CD14-positive monocyte (primary cell): Measurements from ENCODE around the gene DNAAF5. TPM values are rescaled to one million over a fixed set of nuclear protein-coding genes. Genes with fewer than 3 reads are reported as not detected.

Experiments
- DNase-seq, 3 donors: peaks; one replicate each; pipeline ENCODE4 v3.0.0-alpha.2; 2011 to 2022
- H2AFZ ChIP-seq: 2 replicates; pipeline ENCODE4 v1.6.0; 2012; ENCODE audit warnings: mild to moderate bottlenecking, low read depth, low read length, inconsistent platforms; ENCODE audit not compliant: insufficient read depth, poor library complexity, severe bottlenecking
- H3K27ac ChIP-seq, 2 donors: 1 replicate in 1 of 2; 2 replicates in 1 of 2; pipeline ENCODE4 v1.5.1; 2012 to 2013; ENCODE audit warnings: low read length in 2 of 2, control low read depth in 1 of 2, inconsistent platforms in 1 of 2, low read depth in 1 of 2, mild to moderate bottlenecking in 1 of 2
- H3K27me3 ChIP-seq, 2 donors: one replicate each; pipeline versions ENCODE4 v1.6.0 to v1.6.1; 2011 to 2013; ENCODE audit warnings: low read length in 2 of 2; ENCODE audit not compliant: control insufficient read depth in 2 of 2, insufficient read depth in 2 of 2
- H3K36me3 ChIP-seq, 2 donors: replicated peaks in 1 of 2; 1 replicate in 1 of 2; 2 replicates in 1 of 2; pipeline versions ENCODE4 v1.5.1 to v1.6.1; 2012 to 2013; ENCODE audit warnings: low read length in 2 of 2, control low read depth in 1 of 2, inconsistent platforms in 1 of 2, mild to moderate bottlenecking in 1 of 2; ENCODE audit not compliant: insufficient read depth in 2 of 2, control insufficient read depth in 1 of 2
- H3K4me1 ChIP-seq, 2 donors: 1 replicate in 1 of 2; 2 replicates in 1 of 2; pipeline versions ENCODE4 v1.5.1 to v1.6.1; 2012 to 2013; ENCODE audit warnings: low read length in 2 of 2, control low read depth in 1 of 2, inconsistent platforms in 1 of 2, mild to moderate bottlenecking in 1 of 2, moderate library complexity in 1 of 2; ENCODE audit not compliant: insufficient read depth in 2 of 2, control insufficient read depth in 1 of 2
- H3K4me2 ChIP-seq: replicated peaks from 2 replicates; pipeline ENCODE3; 2012; ENCODE audit warnings: low read length, moderate library complexity, mild to moderate bottlenecking; ENCODE audit not compliant: poor library complexity, severe bottlenecking; ENCODE audit errors: extremely low read depth
- H3K4me3 ChIP-seq, 3 experiments: fragments of 200-600 bp in 1 of 3; sonication (generic) in 1 of 3; replicated peaks in 1 of 3; 1 replicate in 2 of 3; 2 replicates in 1 of 3; pipeline ENCODE4 v1.5.1; 2011 to 2013; ENCODE audit warnings: low read length in 3 of 3, mild to moderate bottlenecking in 3 of 3, control low read depth in 2 of 3, low read depth in 2 of 3, inconsistent platforms in 1 of 3, moderate library complexity in 1 of 3
- H3K79me2 ChIP-seq: 2 replicates; pipeline ENCODE4 v1.6.0; 2012; ENCODE audit warnings: mild to moderate bottlenecking, control low read depth, inconsistent platforms, low read length, moderate library complexity; ENCODE audit not compliant: insufficient read depth
- H3K9ac ChIP-seq: 2 replicates; pipeline ENCODE4 v1.6.0; 2017; ENCODE audit warnings: low read length, mild to moderate bottlenecking; ENCODE audit not compliant: insufficient read depth, poor library complexity, severe bottlenecking
- H3K9me3 ChIP-seq, 2 donors: replicated peaks in 1 of 2; 1 replicate in 1 of 2; 2 replicates in 1 of 2; pipeline versions ENCODE4 v1.5.1 to v1.6.1; 2012 to 2013; ENCODE audit warnings: low read length in 2 of 2, control low read depth in 1 of 2; ENCODE audit not compliant: control insufficient read depth in 1 of 2, insufficient read depth in 1 of 2
- H4K20me1 ChIP-seq: 2 replicates; pipeline ENCODE4 v1.6.0; 2012; ENCODE audit warnings: mild to moderate bottlenecking, low read length, control low read depth, moderate library complexity; ENCODE audit not compliant: insufficient read depth
- H3K27ac Mint-ChIP-seq, 7 donors: one replicate each; pipeline ENCODE4 v1.8.0; 2020; ENCODE audit warnings: mild to moderate bottlenecking in 7 of 7, mixed read lengths in 7 of 7, moderate library complexity in 6 of 7, inconsistent platforms in 2 of 7
- H3K27me3 Mint-ChIP-seq, 3 donors: one replicate each; pipeline ENCODE4 v1.8.0; 2021 to 2022; ENCODE audit warnings: low read depth in 3 of 3, mild to moderate bottlenecking in 3 of 3, mixed read lengths in 3 of 3, moderate library complexity in 3 of 3, inconsistent platforms in 1 of 3
- H3K36me3 Mint-ChIP-seq, 2 donors: one replicate each; pipeline ENCODE4 v1.8.0; 2020; ENCODE audit warnings: mixed read lengths in 2 of 2, inconsistent platforms in 1 of 2, mild to moderate bottlenecking in 1 of 2
- H3K4me1 Mint-ChIP-seq: one replicate; pipeline ENCODE4 v1.8.0; 2020; ENCODE audit warnings: mild to moderate bottlenecking, mixed read lengths
- H3K4me3 Mint-ChIP-seq, 2 donors: one replicate each; pipeline ENCODE4 v1.8.0; 2020; ENCODE audit warnings: mild to moderate bottlenecking in 2 of 2, mixed read lengths in 2 of 2, moderate library complexity in 1 of 2
- H3K9me3 Mint-ChIP-seq, 7 donors: one replicate each; pipeline ENCODE4 v1.8.0; 2020 to 2022; ENCODE audit warnings: mixed read lengths in 7 of 7, mild to moderate bottlenecking in 6 of 7, moderate library complexity in 6 of 7, inconsistent platforms in 2 of 7
- CTCF ChIP-seq: fragments of 200-600 bp; IDR thresholded peaks from one replicate; pipeline ENCODE4 v1.8.0; 2022; ENCODE audit warnings: antibody characterized with exemption, mild to moderate bottlenecking
- WGBS: methylation state at CpG from one replicate; pipeline ENCODE4 v1.1.5; 2013; ENCODE audit warnings: missing lambda C conversion rate; ENCODE audit not compliant: insufficient coverage; 5-methylcytosine and 5-hydroxymethylcytosine counted together
- intact Hi-C, 2 donors: fragments of 100-400 bp; cut with micrococcal nuclease; formaldehyde crosslinking; loops; one replicate each; pipeline versions ENCODE4 v1.15.0 to v1.15.1; 2023
- polyA plus RNA-seq, 3 donors: library from polyadenylated mRNA; depleted of rRNA in 1 of 3; unstranded in 2 of 3; stranded (reverse) in 1 of 3; fragments of 300-500 nt in 2 of 3; fragments of >200 nt in 1 of 3; fragmentation: Illumina TruSeq in 2 of 3; gene quantifications; 1 replicate in 2 of 3; 2 replicates in 1 of 3; pipeline ENCODE4 v1.2.3, GENCODE V29; 2012 to 2021

DNAAF5 gene
- polyA plus RNA-seq, 3 donors = 1.2 to 9.6 (median 2.0) TPM

GRCh38 chr7:680411-681127, 45.9 kb upstream of the DNAAF5 start:
- intact Hi-C loops = no loop called here
- H4K20me1 ChIP-seq = no peaks in the 10 kb centered on the region
- no peaks in the 10 kb centered on the region for H3K27me3 ChIP-seq
- H3K4me1 ChIP-seq = no peaks in the 10 kb centered on the region
- H3K27ac Mint-ChIP-seq = no peak overlapping the region
- no peak overlapping the region for H2AFZ ChIP-seq
- no peaks in the 10 kb centered on the region for H3K79me2 ChIP-seq
- H3K9me3 Mint-ChIP-seq = peaks cover 34 to 56% (median 51%) of the 10 kb centered on the region in 7 donors
- peaks cover 0 to 2% of the 10 kb centered on the region in 2 donors for H3K36me3 Mint-ChIP-seq
- WGBS = 96% methylated on average over 9 of the region's 25 CpGs
- no peak overlapping the region for H3K4me3 Mint-ChIP-seq
- TF ChIP-seq CTCF = no peak
- no peaks in the 10 kb centered on the region for H3K4me1 Mint-ChIP-seq
- H3K4me2 ChIP-seq = no peak overlapping the region
- H3K36me3 ChIP-seq = no peaks in the 10 kb centered on the region
- no peaks in the 10 kb centered on the region for H3K27me3 Mint-ChIP-seq
- no peak overlapping the region for H3K4me3 ChIP-seq
- no peak overlapping the region for H3K27ac ChIP-seq
- peaks cover 44 to 48% of the 10 kb centered on the region in 2 donors for H3K9me3 ChIP-seq
- no peak overlapping the region for H3K9ac ChIP-seq
- DNase-seq = no peak

GRCh38 chr7:681551-682307, 44.8 kb upstream of the DNAAF5 start:
- peaks cover 40 to 66% (median 58%) of the 10 kb centered on the region in 7 donors for H3K9me3 Mint-ChIP-seq
- Histone ChIP-seq H3K4me1 (no peaks in the 10 kb centered on the region), H3K79me2 (no peaks in the 10 kb centered on the region), H4K20me1 (no peaks in the 10 kb centered on the region), H3K9ac (no peak overlapping the region), H3K27me3 (no peaks in the 10 kb centered on the region), H3K4me2 (no peak overlapping the region), H3K36me3 (no peaks in the 10 kb centered on the region), H3K27ac (no peak overlapping the region), H3K9me3 (peaks cover 47 to 56% of the 10 kb centered on the region in 2 donors), H3K4me3 (no peak overlapping the region), H2AFZ (no peak overlapping the region)
- WGBS = 98% methylated on average over 12 of the region's 13 CpGs
- no peak for TF ChIP-seq CTCF
- intact Hi-C loops = no loop called here
- H3K4me1 Mint-ChIP-seq = no peaks in the 10 kb centered on the region
- no peak overlapping the region for H3K27ac Mint-ChIP-seq
- no peak for DNase-seq
- H3K36me3 Mint-ChIP-seq = peaks cover 0 to 2% of the 10 kb centered on the region in 2 donors
- H3K4me3 Mint-ChIP-seq = no peak overlapping the region
- no peaks in the 10 kb centered on the region for H3K27me3 Mint-ChIP-seq
